BJ (cell line): ENCODE data around the gene SORCS2. TPM values are rescaled to one million over a fixed set of nuclear protein-coding genes. Genes with fewer than 3 reads are reported as not detected.

Experiments
- CTCF ChIA-PET: fragments of 350-600 bp; formaldehyde crosslinking; extraction: SDS; loops from one replicate; lab custom pipeline; 2021; ENCODE audit warnings: antibody characterized with exemption, inconsistent platforms; lab: Yijun Ruan, JAX
- POLR2A ChIA-PET: fragments of 300-600 bp; sonication (Branson Sonifier 250); formaldehyde crosslinking; extraction: SDS; loops from one replicate; lab custom pipeline; 2021; ENCODE audit warnings: antibody characterized with exemption; lab: Charles Lee
- DNase-seq: peaks from one replicate; pipeline ENCODE4 v3.0.0-alpha.2; 2011; ENCODE audit warnings: low read depth
- H3K27me3 ChIP-seq: 2 replicates; pipeline ENCODE4 v1.6.0; 2011; ENCODE audit warnings: low read length; ENCODE audit not compliant: control insufficient read depth, insufficient read depth
- H3K36me3 ChIP-seq: 2 replicates; pipeline ENCODE4 v1.5.1; 2011; ENCODE audit warnings: low read length; ENCODE audit not compliant: control insufficient read depth, insufficient read depth
- H3K4me3 ChIP-seq: 2 replicates; pipeline ENCODE4 v1.5.1; 2011; ENCODE audit warnings: low read depth, mild to moderate bottlenecking, control low read depth, low read length
- polyA plus RNA-seq: library from polyadenylated mRNA; depleted of rRNA; stranded (reverse); fragments of >200 nt; gene quantifications from 2 replicates; pipeline ENCODE4 v1.2.3, GENCODE V29; 2011
- TF ChIP-seq, protein P1 (sequence below): IDR thresholded peaks from 2 replicates; pipeline ENCODE4 v1.5.1; 2011; ENCODE audit warnings: low read depth, mild to moderate bottlenecking, control low read depth, inconsistent platforms, low read length, moderate library complexity; ENCODE audit not compliant: insufficient read depth

SORCS2 gene
- polyA plus RNA-seq, 1 experiment = 0.63 TPM

DNA sequence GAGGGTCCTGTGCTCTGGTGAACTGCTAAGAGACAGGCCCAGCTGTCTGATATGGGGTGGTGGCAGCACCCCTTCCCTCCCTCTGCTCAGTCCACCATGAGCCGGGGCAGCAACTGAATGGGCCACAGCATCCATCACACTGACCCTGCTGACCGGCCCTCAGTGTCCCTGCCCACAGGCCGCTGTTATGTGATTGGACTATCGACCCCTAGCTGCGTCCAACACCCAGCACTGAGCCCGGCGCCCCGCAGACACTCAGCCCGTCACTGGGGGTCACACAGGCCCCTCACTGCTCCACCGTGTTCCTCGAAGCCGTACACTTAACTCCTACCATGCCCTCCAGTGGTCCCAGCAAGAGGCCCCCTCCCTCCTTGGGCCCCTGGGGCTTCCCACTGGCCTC, 331.2 kb downstream of the SORCS2 start:
- ChIA-PET CTCF (interaction anchor here (1.1 to 1.4 kb wide), 2 partner anchors 8 to 10 kb away, joined by 3 read pairs; no protein-coding TSS in a partner anchor), POLR2A (no interaction called here)
- Histone ChIP-seq H3K4me3 (no peak overlapping the region), H3K27me3 (peaks cover 1% of the 10 kb centered on the region; the same call in 1 of the 2 replicates), H3K36me3 (no peaks in the 10 kb centered on the region)
- no peak for DNase-seq
- TF ChIP-seq, protein P1, sequence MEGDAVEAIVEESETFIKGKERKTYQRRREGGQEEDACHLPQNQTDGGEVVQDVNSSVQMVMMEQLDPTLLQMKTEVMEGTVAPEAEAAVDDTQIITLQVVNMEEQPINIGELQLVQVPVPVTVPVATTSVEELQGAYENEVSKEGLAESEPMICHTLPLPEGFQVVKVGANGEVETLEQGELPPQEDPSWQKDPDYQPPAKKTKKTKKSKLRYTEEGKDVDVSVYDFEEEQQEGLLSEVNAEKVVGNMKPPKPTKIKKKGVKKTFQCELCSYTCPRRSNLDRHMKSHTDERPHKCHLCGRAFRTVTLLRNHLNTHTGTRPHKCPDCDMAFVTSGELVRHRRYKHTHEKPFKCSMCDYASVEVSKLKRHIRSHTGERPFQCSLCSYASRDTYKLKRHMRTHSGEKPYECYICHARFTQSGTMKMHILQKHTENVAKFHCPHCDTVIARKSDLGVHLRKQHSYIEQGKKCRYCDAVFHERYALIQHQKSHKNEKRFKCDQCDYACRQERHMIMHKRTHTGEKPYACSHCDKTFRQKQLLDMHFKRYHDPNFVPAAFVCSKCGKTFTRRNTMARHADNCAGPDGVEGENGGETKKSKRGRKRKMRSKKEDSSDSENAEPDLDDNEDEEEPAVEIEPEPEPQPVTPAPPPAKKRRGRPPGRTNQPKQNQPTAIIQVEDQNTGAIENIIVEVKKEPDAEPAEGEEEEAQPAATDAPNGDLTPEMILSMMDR = no peak

DNA sequence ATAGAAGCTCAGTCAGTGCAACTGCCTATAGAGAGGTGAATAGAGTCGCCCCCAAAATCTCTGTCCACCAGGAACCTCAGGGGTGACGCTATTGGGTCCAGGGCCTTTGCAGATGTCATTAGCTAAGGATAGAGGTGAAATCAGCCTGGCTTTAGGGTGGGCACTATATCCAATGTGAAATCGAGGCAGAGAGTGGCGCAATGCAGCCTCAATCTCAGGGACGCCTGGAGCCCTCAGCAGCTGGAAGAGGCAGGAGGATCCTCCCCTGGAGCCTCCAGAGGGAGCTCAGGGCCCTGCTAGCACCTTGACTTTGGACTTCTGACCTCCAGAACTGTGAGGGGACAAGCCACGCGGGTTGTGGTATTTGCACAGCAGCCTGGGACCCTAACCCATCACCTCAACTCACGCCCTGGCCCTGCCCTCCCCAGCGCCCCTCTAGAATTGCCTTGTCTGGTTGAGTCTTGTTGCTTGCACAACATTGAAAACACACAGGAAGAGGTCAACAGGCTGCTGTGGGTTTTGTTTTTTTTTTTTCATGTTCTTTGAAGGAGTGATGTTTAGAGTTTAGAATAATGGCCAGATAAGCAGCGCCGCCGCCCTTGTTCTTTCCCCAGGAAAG, 331.8 kb downstream of the SORCS2 start:
- ChIA-PET POLR2A (no interaction called here), CTCF (interaction anchor here (1.1 to 1.4 kb wide), 2 partner anchors 9 kb away, joined by 3 read pairs; no protein-coding TSS in a partner anchor)
- no peaks in the 10 kb centered on the region for H3K36me3 ChIP-seq
- TF ChIP-seq, protein P1 = no peak
- DNase-seq = no peak
- peaks cover 1% of the 10 kb centered on the region; the same call in 1 of the 2 replicates for H3K27me3 ChIP-seq
- no peak overlapping the region for H3K4me3 ChIP-seq

DNA sequence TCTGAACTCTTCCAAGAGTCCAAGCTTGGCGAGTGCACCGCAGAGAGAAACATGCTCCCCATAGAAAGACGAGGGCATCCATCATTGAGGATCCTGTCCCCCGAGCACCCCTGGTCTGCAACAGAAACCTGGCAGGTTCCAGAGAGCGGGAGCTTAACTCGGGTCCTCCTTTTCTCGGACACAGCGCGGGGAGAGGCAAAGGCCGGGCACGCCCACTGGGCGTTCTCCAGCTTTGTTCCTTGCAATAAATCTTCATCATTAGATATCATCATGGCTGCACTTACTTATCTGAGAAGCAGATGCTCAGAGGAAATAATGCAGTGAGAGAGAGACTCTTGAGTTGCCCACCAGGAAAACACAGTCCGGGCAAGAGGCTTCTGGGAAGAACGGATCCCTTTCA, 332.5 kb downstream of the SORCS2 start:
- DNase-seq = no peak
- TF ChIP-seq, protein P1 = no peak
- CTCF ChIA-PET = interaction anchor here (1.4 kb wide), 1 partner anchor 9 kb away, joined by 3 read pairs; no protein-coding TSS in a partner anchor
- Histone ChIP-seq H3K27me3 (peaks cover 1% of the 10 kb centered on the region; the same call in 1 of the 2 replicates), H3K4me3 (no peak overlapping the region), H3K36me3 (no peaks in the 10 kb centered on the region)
- POLR2A ChIA-PET = no interaction called here

DNA sequence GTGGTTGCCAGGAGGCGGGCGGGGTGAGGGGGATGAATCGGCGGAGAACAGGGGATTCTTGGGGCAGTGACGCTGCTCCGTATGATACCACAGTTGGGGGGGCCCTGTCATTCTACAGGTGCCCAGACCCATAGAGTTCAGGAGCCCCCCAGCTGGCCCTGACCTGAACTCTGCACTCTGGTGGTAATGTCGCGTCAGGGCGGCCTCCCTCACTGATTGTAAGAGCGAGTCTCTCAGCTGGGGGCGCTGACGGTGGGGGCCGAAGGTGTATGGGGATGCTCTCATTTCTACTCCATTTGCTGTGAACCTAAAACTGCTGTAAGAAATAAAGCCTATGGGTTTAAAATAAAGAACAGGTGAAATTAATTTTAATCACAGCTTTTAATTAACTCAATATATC, 334.2 kb downstream of the SORCS2 start:
- CTCF ChIA-PET = no interaction called here
- POLR2A ChIA-PET = no interaction called here
- Histone ChIP-seq H3K36me3 (no peaks in the 10 kb centered on the region), H3K4me3 (no peak overlapping the region), H3K27me3 (peaks cover 1% of the 10 kb centered on the region; the same call in 1 of the 2 replicates)
- no peak for DNase-seq
- TF ChIP-seq, protein P1 = no peak

DNA sequence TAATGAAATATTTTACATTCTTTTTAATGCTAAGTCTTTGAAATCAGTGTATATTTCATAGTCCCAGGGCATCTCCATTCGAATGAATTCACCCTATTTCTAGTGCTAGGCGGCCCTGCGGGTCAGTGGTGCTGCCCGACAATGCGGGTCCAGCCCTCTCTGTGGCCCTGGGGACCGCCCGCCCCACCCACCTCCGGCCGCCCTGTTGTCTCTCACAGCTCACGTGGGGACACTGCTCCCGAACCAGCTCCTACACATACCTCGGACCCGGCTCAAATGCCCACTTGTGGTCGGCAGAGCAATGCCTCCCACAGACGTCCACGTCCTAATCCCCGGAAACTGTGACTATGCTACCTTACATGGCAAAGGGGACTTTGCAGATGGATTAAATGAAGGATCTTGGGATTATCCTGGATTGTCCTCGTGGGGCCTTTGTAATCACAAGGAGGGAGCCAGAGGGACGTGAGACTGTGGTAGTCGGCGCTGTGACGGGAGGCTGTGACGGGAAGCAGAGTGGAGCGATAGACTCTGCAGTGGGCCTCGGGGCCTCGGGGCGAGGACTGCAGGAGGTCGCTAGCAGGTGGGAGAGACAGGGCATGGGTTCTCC, 334.7 kb downstream of the SORCS2 start:
- CTCF ChIA-PET = no interaction called here
- TF ChIP-seq, protein P1 = no peak
- POLR2A ChIA-PET = no interaction called here
- H3K27me3 ChIP-seq = peaks cover 1% of the 10 kb centered on the region; the same call in 1 of the 2 replicates
- no peak overlapping the region for H3K4me3 ChIP-seq
- DNase-seq = no peak
- H3K36me3 ChIP-seq = no peaks in the 10 kb centered on the region
